Fibroblast of lung (primary cell): ENCODE results near the gene ISYNA1.

Experiments used
- CTCF ChIP-seq, 2 donors: IDR thresholded peaks in 1 of 2; conservative IDR thresholded peaks in 1 of 2; 1 replicate in 1 of 2; 2 replicates in 1 of 2; pipeline ENCODE4 v1.5.1; 2011 to 2012; ENCODE audit warnings: low read length in 2 of 2, control low read depth in 1 of 2, inconsistent platforms in 1 of 2, low read depth in 1 of 2, mild to moderate bottlenecking in 1 of 2
- EZH2 ChIP-seq: IDR thresholded peaks from 2 replicates; pipeline ENCODE4 v1.5.1; 2012; ENCODE audit warnings: low read length, control low read depth, mild to moderate bottlenecking; ENCODE audit errors: missing control alignments

GRCh38 chr19:18431351-18432197, 6.4 kb downstream of the ISYNA1 start:
- TF ChIP-seq CTCF (conservative IDR thresholded peaks at IDR 0.05 in 1 of 2, IDR thresholded peaks at IDR 0.05 in 1 of 2; ENCODE audit: low read depth in 1 of 2, low read length in 2 of 2) (no peak), EZH2 (no peak)
